Parathyroid adenoma (tissue), 2 donors: ENCODE results near the gene PLCD3.

Experiments
- H2AFZ ChIP-seq: fragments of 300-600 bp; sonication (generic); one replicate; pipeline ENCODE4 v1.7.0; 2017; ENCODE audit warnings: antibody characterized with exemption, mild to moderate bottlenecking
- H3K27ac ChIP-seq: fragments of 300-600 bp; sonication (generic); one replicate; pipeline ENCODE4 v1.7.0; 2017
- H3K27me3 ChIP-seq: fragments of 300-600 bp; sonication (generic); one replicate; pipeline ENCODE4 v1.7.0; 2017; ENCODE audit warnings: low read length; ENCODE audit not compliant: control insufficient read depth, insufficient read depth
- H3K36me3 ChIP-seq: fragments of 300-600 bp; sonication (generic); one replicate; pipeline ENCODE4 v1.7.0; 2017; ENCODE audit warnings: low read length; ENCODE audit not compliant: control insufficient read depth, insufficient read depth
- H3K4me1 ChIP-seq: fragments of 300-600 bp; sonication (generic); one replicate; pipeline ENCODE4 v1.7.0; 2017; ENCODE audit warnings: control low read depth
- H3K4me2 ChIP-seq: fragments of 300-600 bp; sonication (generic); one replicate; pipeline ENCODE4 v1.7.0; 2017; ENCODE audit warnings: low read length
- H3K4me3 ChIP-seq: fragments of 300-600 bp; sonication (generic); one replicate; pipeline ENCODE4 v1.7.0; 2017; ENCODE audit warnings: low read depth, low read length
- H3K79me2 ChIP-seq: fragments of 300-600 bp; sonication (generic); one replicate; pipeline ENCODE4 v1.7.0; 2017; ENCODE audit warnings: control low read depth
- H3K9ac ChIP-seq: fragments of 300-600 bp; sonication (generic); one replicate; pipeline ENCODE4 v1.7.0; 2017; ENCODE audit warnings: mild to moderate bottlenecking
- H3K9me3 ChIP-seq: fragments of 300-600 bp; sonication (generic); one replicate; pipeline ENCODE4 v1.7.0; 2017; ENCODE audit warnings: low read length; ENCODE audit not compliant: control insufficient read depth
- CTCF ChIP-seq: fragments of 300-600 bp; sonication (generic); IDR thresholded peaks from one replicate; pipeline ENCODE4 v1.7.0; 2017; ENCODE audit warnings: antibody characterized with exemption, mild to moderate bottlenecking
- donor health status: primary hyperparathyroidism.

PLCD3 gene

GRCh38 chr17:45111850-45112249 lies 20.5 kb downstream of the PLCD3 start:
- Histone ChIP-seq H2AFZ (no peak overlapping the region), H3K9me3 (no peaks in the 10 kb centered on the region), H3K27me3 (no peaks in the 10 kb centered on the region), H3K4me3 (no peak overlapping the region), H3K79me2 (no peaks in the 10 kb centered on the region), H3K27ac (no peak overlapping the region), H3K4me2 (no peak overlapping the region), H3K4me1 (no peaks in the 10 kb centered on the region), H3K36me3 (no peaks in the 10 kb centered on the region), H3K9ac (no peak overlapping the region)
- TF ChIP-seq CTCF: no peak

- Histone ChIP-seq H3K36me3 (no peaks in the 10 kb centered on the region), H3K4me2 (no peak overlapping the region), H3K9ac (no peak overlapping the region), H3K4me3 (no peak overlapping the region), H3K79me2 (no peaks in the 10 kb centered on the region), H3K9me3 (no peaks in the 10 kb centered on the region), H3K4me1 (no peaks in the 10 kb centered on the region), H3K27ac (no peak overlapping the region), H3K27me3 (no peaks in the 10 kb centered on the region), H2AFZ (no peak overlapping the region)
- TF ChIP-seq CTCF: no peak
Measured at GRCh38 chr17:45110676-45111611, 21.4 kb downstream of the PLCD3 start.

GRCh38 chr17:45108595-45109521 lies 23.5 kb downstream of the PLCD3 start:
- Histone ChIP-seq H3K4me3 (no peak overlapping the region), H3K27me3 (no peaks in the 10 kb centered on the region), H3K79me2 (no peaks in the 10 kb centered on the region), H3K4me2 (no peak overlapping the region), H3K9me3 (no peaks in the 10 kb centered on the region), H3K36me3 (no peaks in the 10 kb centered on the region), H3K9ac (no peak overlapping the region), H2AFZ (no peak overlapping the region), H3K4me1 (no peaks in the 10 kb centered on the region), H3K27ac (no peak overlapping the region)
- no peak for TF ChIP-seq CTCF

- Histone ChIP-seq H3K27me3 (no peaks in the 10 kb centered on the region), H3K9ac (no peak overlapping the region), H3K79me2 (no peaks in the 10 kb centered on the region), H3K4me1 (no peaks in the 10 kb centered on the region), H2AFZ (no peak overlapping the region), H3K9me3 (no peaks in the 10 kb centered on the region), H3K36me3 (no peaks in the 10 kb centered on the region), H3K4me2 (no peak overlapping the region), H3K27ac (no peak overlapping the region), H3K4me3 (no peak overlapping the region)
- TF ChIP-seq CTCF: no peak
Measured at GRCh38 chr17:45108051-45108450, 24.3 kb downstream of the PLCD3 start.
